Femur (tissue), 1 donor: ENCODE results near the gene TSG101.

ENCODE experiments used
- DNase-seq: peaks from one replicate; pipeline ENCODE4 v3.0.0-alpha.2; 2017

Gene TSG101

DNA sequence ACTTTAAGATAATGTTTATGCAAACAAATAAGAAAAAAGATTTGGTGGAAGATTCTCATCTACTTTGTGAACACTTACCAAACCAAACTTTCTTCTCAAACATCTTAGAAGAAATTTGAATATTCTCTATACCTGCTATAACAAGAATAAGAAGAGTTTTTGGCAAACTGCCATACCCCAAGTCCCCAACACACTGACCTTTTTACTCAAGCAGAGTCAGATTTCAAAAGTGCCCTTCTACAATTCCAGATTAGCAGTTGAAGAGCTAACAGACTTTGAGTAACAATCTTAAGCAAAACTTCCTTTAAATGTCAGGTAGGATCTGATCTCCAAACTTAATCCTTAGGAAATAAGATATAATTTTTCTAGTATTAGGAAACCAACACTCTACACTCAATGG is 33.9 kb downstream of the TSG101 start:
- no peak for DNase-seq

DNA sequence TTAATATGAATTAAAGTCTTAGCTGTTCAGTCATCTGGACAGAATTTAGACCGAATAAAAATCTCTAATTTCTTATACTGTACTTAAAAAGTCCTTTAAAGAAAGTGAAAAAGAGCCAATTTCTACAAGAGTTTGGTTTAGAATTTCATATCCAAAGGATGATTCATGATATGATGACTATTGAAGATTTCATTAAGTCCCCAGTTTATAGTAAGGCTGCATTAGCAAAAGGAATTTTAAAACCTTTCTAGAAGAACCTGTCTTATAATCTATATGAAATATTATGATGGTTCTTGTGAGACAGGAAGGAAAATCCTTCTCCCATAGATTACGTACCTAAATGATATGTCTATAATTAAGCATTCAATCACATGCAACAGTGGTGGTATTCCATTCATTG is 34.8 kb downstream of the TSG101 start:
- no peak for DNase-seq

GRCh38 chr11:18490736-18491485 is 35.8 kb downstream of the TSG101 start:
- no peak for DNase-seq

DNA sequence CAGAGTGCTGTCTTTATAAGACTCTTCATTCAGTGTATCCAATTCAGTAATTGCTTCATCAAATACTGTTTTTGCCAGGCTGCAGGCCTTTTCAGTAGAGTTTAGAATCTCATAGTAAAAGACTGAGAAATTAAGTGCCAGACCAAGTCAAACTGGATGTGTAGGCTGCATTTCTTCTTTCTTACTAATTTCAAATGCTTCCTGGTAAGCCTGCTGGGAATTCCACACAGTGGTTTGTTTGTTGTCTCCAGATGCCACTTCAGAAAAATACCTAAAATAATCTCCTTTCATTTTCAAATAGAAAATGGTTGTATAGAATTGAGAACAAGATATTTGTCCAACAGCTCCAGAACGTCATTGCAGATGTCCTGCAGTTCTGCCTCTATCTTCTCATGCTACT is 36.4 kb downstream of the TSG101 start:
- DNase-seq = no peak

DNA sequence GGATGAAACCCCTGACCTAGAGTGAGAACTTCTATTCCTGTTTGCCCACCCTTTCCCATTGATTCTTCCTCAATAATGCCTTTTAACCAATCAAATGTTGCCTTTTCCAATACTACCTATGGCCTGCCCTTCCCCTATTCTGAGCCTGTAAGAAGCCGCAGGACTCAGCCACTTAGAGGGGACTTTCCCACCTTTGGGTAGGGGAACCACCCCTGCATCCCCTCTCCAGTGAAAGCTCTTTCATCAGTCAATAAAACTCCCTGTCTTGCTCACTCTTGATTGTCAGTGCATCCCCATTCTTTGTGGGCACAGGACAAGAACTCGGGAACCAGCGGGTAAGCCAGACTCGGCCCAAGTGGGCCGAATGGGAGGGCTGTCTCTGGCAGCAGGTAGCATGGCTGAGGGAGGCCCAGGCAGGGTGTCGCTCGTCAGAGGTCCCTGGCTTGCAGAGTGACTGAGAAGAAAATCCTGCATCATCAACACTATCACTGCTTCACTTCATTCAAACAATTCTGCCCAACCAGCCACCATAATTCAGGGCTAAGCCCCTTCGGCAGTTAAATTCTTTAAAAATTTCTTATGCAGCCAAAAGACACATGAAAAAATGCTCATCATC is 40.7 kb downstream of the TSG101 start:
- DNase-seq = no peak

DNA sequence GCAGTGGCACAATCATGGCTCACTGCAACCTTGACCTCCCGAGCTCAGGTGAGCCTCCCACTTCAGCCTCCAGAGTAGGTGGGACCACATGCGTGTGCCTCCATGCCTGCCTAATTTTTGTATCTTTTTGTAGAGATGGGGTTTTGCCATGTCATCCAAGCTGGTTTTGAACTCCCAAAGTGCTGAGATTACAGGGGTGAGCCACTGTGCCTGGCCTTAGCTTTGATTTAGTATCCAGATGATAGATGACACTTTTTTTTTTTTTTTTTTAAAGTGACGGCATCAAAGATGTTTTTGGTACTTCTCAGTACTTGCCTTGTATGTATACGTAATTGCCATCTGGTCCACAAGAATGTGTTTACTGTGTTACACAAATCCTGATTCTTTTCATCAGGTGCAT is 47.7 kb downstream of the TSG101 start:
- DNase-seq = no peak

DNA sequence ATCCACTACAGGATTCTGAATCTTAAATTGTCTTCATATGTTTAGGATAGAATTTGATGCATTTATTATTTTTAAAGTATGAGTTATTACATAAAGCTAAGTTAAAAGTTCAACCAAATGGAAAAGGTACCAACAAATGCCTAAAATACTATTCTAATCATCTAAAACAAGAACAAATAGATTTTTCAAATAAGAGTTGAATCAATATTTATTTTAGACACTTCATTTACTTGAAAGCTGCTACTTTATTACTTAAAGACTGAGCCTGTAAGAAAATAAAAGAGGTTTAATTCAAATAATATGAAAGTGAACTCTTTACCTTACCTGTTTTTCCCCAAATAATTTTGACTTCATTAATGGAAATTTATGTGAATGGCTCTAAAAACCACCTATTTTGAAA is 54.2 kb downstream of the TSG101 start:
- DNase-seq = no peak

GRCh38 chr11:18471995-18472394 is 54.7 kb downstream of the TSG101 start:
- no peak for DNase-seq

GRCh38 chr11:18468961-18469360 is 57.8 kb downstream of the TSG101 start:
- DNase-seq = no peak

DNA sequence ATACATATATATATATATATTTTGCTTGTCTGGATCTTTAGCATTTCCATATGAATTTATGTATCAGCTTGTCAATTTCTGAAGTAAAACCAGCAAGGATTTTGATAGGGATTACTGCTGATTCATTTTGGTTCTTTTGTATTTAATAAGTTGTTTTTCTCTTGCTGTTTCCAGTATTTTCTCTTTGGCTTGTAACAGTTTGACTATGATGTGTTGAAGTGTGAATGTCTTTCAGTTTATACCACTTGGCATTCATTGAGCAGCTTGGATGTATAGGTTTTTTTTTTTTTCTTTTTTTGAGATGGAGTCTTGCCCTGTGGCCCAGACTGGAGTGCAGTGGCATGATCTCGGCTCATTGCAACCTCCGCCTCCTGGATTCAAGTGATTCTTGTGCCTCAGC is 58.7 kb downstream of the TSG101 start:
- no peak for DNase-seq

- no peak for DNase-seq
Measured at GRCh38 chr11:18466402-18466801, 60.3 kb downstream of the TSG101 start.

DNA sequence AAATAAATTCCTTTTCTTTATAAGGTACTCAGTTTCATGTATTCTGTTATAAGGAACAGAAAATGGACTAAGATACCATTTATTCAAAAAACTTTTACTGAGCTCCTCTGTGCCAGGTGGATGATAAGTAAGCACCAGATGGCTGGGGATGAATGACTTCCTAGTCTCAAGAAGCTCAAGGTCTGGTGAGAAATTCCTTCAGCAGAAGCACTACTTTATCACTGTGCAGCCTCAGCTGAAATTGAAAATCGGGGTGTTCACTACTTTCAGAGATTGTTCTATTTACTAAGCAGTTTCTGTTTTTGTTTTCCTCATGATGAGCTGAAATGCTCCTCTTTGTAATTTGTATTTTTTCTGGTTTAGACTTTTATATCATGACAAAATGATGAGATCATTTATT is 63.3 kb downstream of the TSG101 start:
- DNase-seq = no peak

DNA sequence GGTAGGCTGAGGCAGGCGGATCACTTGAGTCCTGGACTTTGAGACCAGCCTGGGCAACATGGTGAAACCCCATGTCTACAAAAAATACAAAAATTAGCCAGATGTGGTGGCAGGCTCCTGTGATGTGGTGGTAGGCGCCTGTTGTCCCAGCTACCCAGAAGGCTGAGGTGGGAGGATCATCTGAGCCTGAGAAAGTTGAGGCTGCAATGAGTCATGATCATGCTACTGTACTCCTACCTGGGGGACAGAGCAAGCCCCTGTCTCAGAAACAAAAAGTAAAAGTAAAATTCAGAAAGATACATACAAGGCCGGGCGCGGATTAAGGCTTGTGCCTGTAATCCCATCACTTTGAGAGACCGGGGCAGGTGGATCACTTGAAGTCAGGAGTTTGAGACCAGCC is 64.8 kb downstream of the TSG101 start:
- no peak for DNase-seq

DNA sequence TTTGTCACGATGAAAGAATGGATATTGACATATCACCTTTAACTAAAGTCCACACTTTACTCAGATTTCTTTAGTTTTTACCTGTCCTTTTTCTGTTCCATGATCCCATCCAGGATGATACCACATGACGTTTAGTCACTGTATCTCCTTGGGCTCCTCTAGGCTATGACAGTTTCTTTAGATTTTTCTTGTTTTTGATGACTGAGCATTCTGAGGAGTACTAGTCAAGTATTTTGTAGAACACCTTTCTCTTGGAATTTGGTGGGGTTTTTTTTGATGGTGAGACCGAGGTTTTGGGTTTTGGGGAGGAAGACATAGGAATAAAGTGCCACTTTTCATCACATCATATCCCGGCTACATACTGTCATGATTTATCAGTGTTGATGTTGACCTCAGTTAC is 67.1 kb downstream of the TSG101 start:
- DNase-seq = no peak

- DNase-seq = no peak
Measured at GRCh38 chr11:18457450-18457849, 69.3 kb downstream of the TSG101 start.

GRCh38 chr11:18455686-18456372 is 70.9 kb downstream of the TSG101 start, which contains the start of gene LDHAL6A:
Gene LDHAL6A, plus strand, starts transcription at chr11:18455856. Its CDS starts 825 bp downstream, at chr11:18456681.
- no peak for DNase-seq

GRCh38 chr11:18452927-18453326 is 73.8 kb downstream of the TSG101 start:
- no peak for DNase-seq

DNA sequence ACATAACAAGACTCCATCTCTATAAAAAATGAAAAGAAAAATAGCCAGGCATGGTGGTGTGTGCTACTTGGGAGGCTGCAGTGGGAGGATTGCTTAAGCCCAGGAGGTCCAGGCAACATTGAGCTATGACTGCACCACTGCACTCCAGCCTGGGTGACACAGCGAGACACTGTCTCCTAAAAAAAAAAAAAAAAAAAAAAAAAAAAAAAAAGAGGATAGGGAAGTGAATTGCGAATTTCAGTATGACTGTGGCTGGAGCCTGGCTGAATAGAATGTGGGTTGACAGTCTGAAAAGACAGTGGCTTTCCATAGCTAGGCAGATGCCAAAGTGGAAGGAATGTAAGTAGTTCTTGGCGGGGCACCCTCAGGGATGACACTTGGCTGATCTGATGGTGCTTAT is 77.5 kb downstream of the TSG101 start:
- DNase-seq = no peak

- DNase-seq = no peak
Measured at GRCh38 chr11:18438691-18439090, 88.1 kb downstream of the TSG101 start.
